Right lobe of liver (tissue), 4 donors: ENCODE data around the gene MX1.

Experiments used
- POLR2A ChIP-seq: fragments of 450-650 bp; IDR thresholded peaks from one replicate; pipeline ENCODE4 v1.6.1; 2017; ENCODE audit warnings: antibody characterized with exemption, mild to moderate bottlenecking
- TF ChIP-seq, protein P1 (sequence below), 4 donors: fragments of 200-600 bp in 3 of 4; fragments of 450-650 bp in 1 of 4; IDR thresholded peaks; one replicate each; pipeline versions ENCODE4 v1.5.1 to v1.8.0; 2016 to 2022; ENCODE audit warnings: antibody characterized with exemption in 4 of 4, mild to moderate bottlenecking in 2 of 4
- donor health status: DM: no; HTN: no; CAD: no.
- donor health status: DM: no; HTN: no; CAD: no.
- donor health status: DM: no; HTN: yes; CAD: no.

GRCh38 chr21:41459884-41460534 lies 34.0 kb downstream of the MX1 start:
- TF ChIP-seq, protein P1, sequence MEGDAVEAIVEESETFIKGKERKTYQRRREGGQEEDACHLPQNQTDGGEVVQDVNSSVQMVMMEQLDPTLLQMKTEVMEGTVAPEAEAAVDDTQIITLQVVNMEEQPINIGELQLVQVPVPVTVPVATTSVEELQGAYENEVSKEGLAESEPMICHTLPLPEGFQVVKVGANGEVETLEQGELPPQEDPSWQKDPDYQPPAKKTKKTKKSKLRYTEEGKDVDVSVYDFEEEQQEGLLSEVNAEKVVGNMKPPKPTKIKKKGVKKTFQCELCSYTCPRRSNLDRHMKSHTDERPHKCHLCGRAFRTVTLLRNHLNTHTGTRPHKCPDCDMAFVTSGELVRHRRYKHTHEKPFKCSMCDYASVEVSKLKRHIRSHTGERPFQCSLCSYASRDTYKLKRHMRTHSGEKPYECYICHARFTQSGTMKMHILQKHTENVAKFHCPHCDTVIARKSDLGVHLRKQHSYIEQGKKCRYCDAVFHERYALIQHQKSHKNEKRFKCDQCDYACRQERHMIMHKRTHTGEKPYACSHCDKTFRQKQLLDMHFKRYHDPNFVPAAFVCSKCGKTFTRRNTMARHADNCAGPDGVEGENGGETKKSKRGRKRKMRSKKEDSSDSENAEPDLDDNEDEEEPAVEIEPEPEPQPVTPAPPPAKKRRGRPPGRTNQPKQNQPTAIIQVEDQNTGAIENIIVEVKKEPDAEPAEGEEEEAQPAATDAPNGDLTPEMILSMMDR (IDR thresholded peaks at IDR 0.05), result no peak
- TF ChIP-seq POLR2A, result no peak
